ENCODE data around the gene DLL3. TPM values are rescaled to one million over a fixed set of nuclear protein-coding genes. Genes with fewer than 3 reads are reported as not detected.

DLL3 gene
- total RNA-seq, 4 donors from 2014 or later = not detected

- Histone ChIP-seq H3K27me3 (peaks cover 0 to 19% of the 10 kb centered on the region in 2 donors), H3K4me3 (no peak overlapping the region), H3K4me1 (peaks cover 0 to 4% (median 2%) of the 10 kb centered on the region in 4 donors), H3K27ac (no peak overlapping the region), H3K9me3 (no peaks in the 10 kb centered on the region), H3K36me3 (peaks cover 0 to 5% (median 0%) of the 10 kb centered on the region in 3 donors)
- TF ChIP-seq POLR2A (IDR thresholded peaks at IDR 0.05) (no peak), EP300 (IDR thresholded peaks at IDR 0.05) (no peak), CTCF (IDR thresholded peaks at IDR 0.05) (no peak)
- no peak for DNase-seq (ENCODE audit: low spot score in 2 of 2)
- 85 to 91% methylated on average over 8 of the region's 8 CpGs for WGBS, 2 donors
Measured at GRCh38 chr19:39520541-39521484, 22.1 kb downstream of the DLL3 start.

- Histone ChIP-seq H3K27me3 (no peaks in the 10 kb centered on the region), H3K4me1 (peaks cover 0 to under 1% (median 0%) of the 10 kb centered on the region in 4 donors), H3K9me3 (no peaks in the 10 kb centered on the region), H3K4me3 (no peak overlapping the region), H3K27ac (no peak overlapping the region), H3K36me3 (peaks cover 0 to 14% (median 0%) of the 10 kb centered on the region in 3 donors)
- WGBS, 2 donors = 82 to 86% methylated on average over 8 of the region's 8 CpGs
- no peak for DNase-seq (ENCODE audit: low spot score in 2 of 2)
- TF ChIP-seq CTCF (IDR thresholded peaks at IDR 0.05) (no peak), EP300 (IDR thresholded peaks at IDR 0.05) (no peak), POLR2A (IDR thresholded peaks at IDR 0.05) (no peak)
Measured at GRCh38 chr19:39524495-39524894, 25.7 kb downstream of the DLL3 start.

GRCh38 chr19:39525205-39525604 lies 26.5 kb downstream of the DLL3 start:
- no peak overlapping the region for H3K4me3 ChIP-seq
- 93 to 99% methylated on average over 3 of the region's 3 CpGs for WGBS, 2 donors

GRCh38 chr19:39531834-39532232 lies 33.1 kb downstream of the DLL3 start:
- H3K27me3 ChIP-seq = no peaks in the 10 kb centered on the region
- H3K27ac ChIP-seq = peak overlapping the region; percentile 61 to 89 (median 84)
- H3K4me3 ChIP-seq = peak overlapping the region; percentile 68 to 84 (median 74)
- 28% methylated on average over 14 of the region's 14 CpGs for WGBS, 2 donors
- no peak for TF ChIP-seq EP300 (IDR thresholded peaks at IDR 0.05)
- TF ChIP-seq POLR2A (IDR thresholded peaks at IDR 0.05) = no peak
- TF ChIP-seq CTCF (IDR thresholded peaks at IDR 0.05) = no peak
- no peak for DNase-seq (ENCODE audit: low spot score in 2 of 2)
- peaks cover 0 to 9% (median 0%) of the 10 kb centered on the region in 3 donors for H3K36me3 ChIP-seq
- no peaks in the 10 kb centered on the region for H3K9me3 ChIP-seq
- H3K4me1 ChIP-seq = peaks cover 0 to 35% (median 11%) of the 10 kb centered on the region in 4 donors

More at GRCh38 chr19:39525205-39525604, 26.5 kb downstream of the DLL3 start:
- Histone ChIP-seq H3K9me3 (no peaks in the 10 kb centered on the region), H3K27me3 (no peaks in the 10 kb centered on the region), H3K36me3 (peaks cover 0 to 20% (median 0%) of the 10 kb centered on the region in 3 donors), H3K4me1 (peaks cover 0 to 8% (median 0%) of the 10 kb centered on the region in 4 donors), H3K27ac (no peak overlapping the region)
- no peak for TF ChIP-seq POLR2A (IDR thresholded peaks at IDR 0.05)
- DNase-seq (ENCODE audit: low spot score in 2 of 2) = no peak

GRCh38 chr19:39532233-39533002 lies 33.7 kb downstream of the DLL3 start, which contains the start of gene EID2B:
EID2B (minus strand) TSS chr19:39532852; CDS start chr19:39532802, 50 bp downstream.
- H3K4me3 ChIP-seq = peak within 1 kb of the TSS; percentile 68 to 84 (median 74)
- TF ChIP-seq POLR2A (IDR thresholded peaks at IDR 0.05) (peak; percentile 41 to 88), EP300 (IDR thresholded peaks at IDR 0.05) (peak; percentile 81 to 93), CTCF (IDR thresholded peaks at IDR 0.05) (peak; percentile 93 to 99 (median 98))
- WGBS, 2 donors = 0 to 1% methylated on average over 43 to 52 of the region's 65 CpGs
- H3K27ac ChIP-seq = peak within 1 kb of the TSS; percentile 61 to 89 (median 84)
- peaks cover 0 to 38% (median 11%) of the 10 kb centered on the region in 4 donors for H3K4me1 ChIP-seq
- H3K27me3 ChIP-seq = no peaks in the 10 kb centered on the region
- peaks cover 0 to 8% (median 0%) of the 10 kb centered on the region in 3 donors for H3K36me3 ChIP-seq
- no peaks in the 10 kb centered on the region for H3K9me3 ChIP-seq
- DNase-seq (ENCODE audit: low spot score in 2 of 2) = peak; percentile 89 to 91

All from tibial nerve (tissue), 4 donors.